Mesothelial cell of epicardium (in vitro differentiated cells): Measurements from ENCODE around the gene MBOAT1. TPM values are rescaled to one million over a fixed set of nuclear protein-coding genes. Genes with fewer than 3 reads are reported as not detected.

Experiments used
- DNase-seq, 2 experiments: peaks; one replicate each; pipeline ENCODE4 v3.0.0; 2021; ENCODE audit warnings: low spot score in 2 of 2; ENCODE audit not compliant: unreplicated experiment in 2 of 2
- H3K27ac Mint-ChIP-seq: 2 replicates; pipeline ENCODE4 v1.8.0; 2021; ENCODE audit warnings: mixed read lengths
- H3K27me3 Mint-ChIP-seq: 2 replicates; pipeline ENCODE4 v1.8.0; 2021; ENCODE audit warnings: low read depth, mixed read lengths
- H3K36me3 Mint-ChIP-seq: 2 replicates; pipeline ENCODE4 v1.8.0; 2021; ENCODE audit warnings: mixed read lengths
- H3K4me1 Mint-ChIP-seq: 2 replicates; pipeline ENCODE4 v1.8.0; 2021; ENCODE audit warnings: mixed read lengths
- H3K4me3 Mint-ChIP-seq: 2 replicates; pipeline ENCODE4 v1.8.0; 2021; ENCODE audit warnings: mild to moderate bottlenecking, moderate library complexity, mixed read lengths
- H3K9me3 Mint-ChIP-seq: 2 replicates; pipeline ENCODE4 v1.8.0; 2021; ENCODE audit warnings: mixed read lengths
- total RNA-seq: library from RNA; stranded (reverse); gene quantifications from 3 replicates; pipeline ENCODE4 v1.2.1, GENCODE V29; 2021
- TF ChIP-seq, protein P1 (sequence below): fragments of 200-600 bp; sonication (generic); IDR thresholded peaks from one replicate; pipeline ENCODE4 v1.5.0; 2021; ENCODE audit warnings: antibody characterized with exemption; ENCODE audit not compliant: unreplicated experiment

The MBOAT1 gene
- total RNA-seq, 1 donor from 2014 or later: 23.5 TPM

DNA sequence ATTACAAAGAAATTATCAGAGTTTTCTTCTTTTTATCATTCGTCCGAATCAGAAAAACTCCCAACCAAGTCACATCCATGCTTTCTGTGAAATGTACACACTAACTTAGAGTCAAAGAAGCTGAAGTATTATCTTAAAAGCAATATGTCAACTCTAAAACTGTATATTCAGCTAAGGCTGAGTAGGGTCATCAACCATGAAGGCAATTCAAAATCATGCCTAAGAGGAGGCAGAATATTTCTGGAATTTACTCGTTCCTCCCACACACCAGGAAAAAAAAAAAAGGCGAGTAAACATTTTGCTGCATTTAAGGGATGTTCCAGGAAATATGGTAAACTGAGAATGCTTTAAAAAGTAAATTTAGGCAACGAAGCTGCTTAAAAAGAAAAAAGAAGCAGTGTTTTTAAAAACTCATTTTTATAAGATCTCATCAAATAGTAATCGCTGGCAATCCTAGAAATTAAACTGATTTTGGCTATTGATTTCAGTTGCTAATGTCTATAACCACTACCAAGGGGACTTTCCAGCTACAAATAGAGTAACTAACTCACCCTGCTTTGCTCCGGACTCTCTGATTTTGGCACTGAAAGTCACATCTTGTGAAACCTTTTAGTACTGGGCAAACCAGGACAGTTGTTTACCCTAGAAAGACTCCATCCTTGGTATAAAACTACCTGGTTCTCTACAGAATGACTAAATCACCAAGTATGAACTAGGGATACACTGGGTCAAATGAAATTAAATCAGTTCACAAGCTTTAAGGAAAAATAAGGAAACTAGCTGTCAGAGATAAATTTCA, 82.8 kb downstream of the MBOAT1 start:
- TF ChIP-seq, protein P1, sequence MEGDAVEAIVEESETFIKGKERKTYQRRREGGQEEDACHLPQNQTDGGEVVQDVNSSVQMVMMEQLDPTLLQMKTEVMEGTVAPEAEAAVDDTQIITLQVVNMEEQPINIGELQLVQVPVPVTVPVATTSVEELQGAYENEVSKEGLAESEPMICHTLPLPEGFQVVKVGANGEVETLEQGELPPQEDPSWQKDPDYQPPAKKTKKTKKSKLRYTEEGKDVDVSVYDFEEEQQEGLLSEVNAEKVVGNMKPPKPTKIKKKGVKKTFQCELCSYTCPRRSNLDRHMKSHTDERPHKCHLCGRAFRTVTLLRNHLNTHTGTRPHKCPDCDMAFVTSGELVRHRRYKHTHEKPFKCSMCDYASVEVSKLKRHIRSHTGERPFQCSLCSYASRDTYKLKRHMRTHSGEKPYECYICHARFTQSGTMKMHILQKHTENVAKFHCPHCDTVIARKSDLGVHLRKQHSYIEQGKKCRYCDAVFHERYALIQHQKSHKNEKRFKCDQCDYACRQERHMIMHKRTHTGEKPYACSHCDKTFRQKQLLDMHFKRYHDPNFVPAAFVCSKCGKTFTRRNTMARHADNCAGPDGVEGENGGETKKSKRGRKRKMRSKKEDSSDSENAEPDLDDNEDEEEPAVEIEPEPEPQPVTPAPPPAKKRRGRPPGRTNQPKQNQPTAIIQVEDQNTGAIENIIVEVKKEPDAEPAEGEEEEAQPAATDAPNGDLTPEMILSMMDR: no peak
- Mint-ChIP-seq H3K4me1 (peaks cover 32% of the 10 kb centered on the region), H3K27ac (peak overlapping the region; percentile 84), H3K4me3 (no peak overlapping the region), H3K27me3 (no peaks in the 10 kb centered on the region), H3K36me3 (peaks cover 15% of the 10 kb centered on the region), H3K9me3 (peaks cover 4% of the 10 kb centered on the region)
- no peak for DNase-seq

GRCh38 chr6:20128018-20128417, 84.3 kb downstream of the MBOAT1 start:
- H3K27ac Mint-ChIP-seq: no peak overlapping the region
- H3K4me1 Mint-ChIP-seq: peaks cover 32% of the 10 kb centered on the region
- no peak overlapping the region for H3K4me3 Mint-ChIP-seq
- peaks cover 21% of the 10 kb centered on the region for H3K36me3 Mint-ChIP-seq
- no peaks in the 10 kb centered on the region for H3K27me3 Mint-ChIP-seq
- peaks cover 4% of the 10 kb centered on the region for H3K9me3 Mint-ChIP-seq
- DNase-seq: no peak
- TF ChIP-seq, protein P1: no peak

GRCh38 chr6:20126789-20127653, 85.2 kb downstream of the MBOAT1 start:
- Mint-ChIP-seq H3K9me3 (no peaks in the 10 kb centered on the region), H3K27me3 (no peaks in the 10 kb centered on the region), H3K27ac (peak overlapping the region; percentile 51), H3K4me3 (peak overlapping the region; percentile 3), H3K36me3 (peaks cover 22% of the 10 kb centered on the region), H3K4me1 (peaks cover 32% of the 10 kb centered on the region)
- TF ChIP-seq, protein P1: peak; percentile 71
- peak; percentile 48 to 76 for DNase-seq

GRCh38 chr6:20126102-20126752, 86.0 kb downstream of the MBOAT1 start:
- peaks cover 33% of the 10 kb centered on the region for H3K4me1 Mint-ChIP-seq
- H3K27me3 Mint-ChIP-seq: no peaks in the 10 kb centered on the region
- H3K4me3 Mint-ChIP-seq: no peak overlapping the region
- peaks cover 24% of the 10 kb centered on the region for H3K36me3 Mint-ChIP-seq
- H3K27ac Mint-ChIP-seq: peak overlapping the region; percentile 51
- TF ChIP-seq, protein P1: no peak
- no peaks in the 10 kb centered on the region for H3K9me3 Mint-ChIP-seq
- no peak for DNase-seq

DNA sequence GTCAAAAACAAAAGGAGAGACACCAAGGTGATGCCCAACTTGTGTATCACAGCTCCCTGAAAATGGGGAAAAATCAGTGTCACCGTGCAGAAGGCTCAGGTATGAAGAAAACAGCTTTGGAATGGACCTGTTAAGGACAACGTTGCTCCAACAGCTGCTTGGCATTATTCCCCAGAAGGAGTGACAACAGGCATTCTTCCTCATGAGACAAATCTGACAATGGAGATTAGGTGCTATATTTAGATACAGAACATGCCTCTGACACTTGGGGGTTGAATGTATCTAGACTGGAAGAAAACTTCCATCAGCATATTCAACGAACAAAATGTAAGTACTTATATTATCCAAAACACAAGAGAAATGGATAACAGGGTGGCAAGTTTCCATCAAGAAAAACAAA, 87.7 kb downstream of the MBOAT1 start:
- no peak for DNase-seq
- Mint-ChIP-seq H3K27ac (no peak overlapping the region), H3K4me3 (no peak overlapping the region), H3K27me3 (no peaks in the 10 kb centered on the region), H3K9me3 (no peaks in the 10 kb centered on the region), H3K36me3 (peaks cover 17% of the 10 kb centered on the region), H3K4me1 (peaks cover 34% of the 10 kb centered on the region)
- TF ChIP-seq, protein P1: no peak
